HG03159 (cell line): ENCODE measurements around the gene KIFAP3.

Experiments
- ATAC-seq: cut with Tn5 transposase; IDR thresholded peaks from one replicate; pipeline ENCODE4 v1.9.1; 2021; ENCODE audit warnings: mild to moderate bottlenecking, moderate library complexity; ENCODE audit not compliant: unreplicated experiment

The KIFAP3 gene

GRCh38 chr1:169999331-169999741 is 75.2 kb downstream of the KIFAP3 start:
- ATAC-seq: no peak

- no peak for ATAC-seq
Observed at GRCh38 chr1:169995993-169996392, 78.5 kb downstream of the KIFAP3 start.

GRCh38 chr1:169989246-169989645 is 85.2 kb downstream of the KIFAP3 start:
- ATAC-seq: no peak

GRCh38 chr1:169985757-169986156 is 88.7 kb downstream of the KIFAP3 start:
- ATAC-seq: no peak

GRCh38 chr1:169974067-169974466 is 100.4 kb downstream of the KIFAP3 start:
- ATAC-seq: no peak

GRCh38 chr1:169970114-169970513 is 104.4 kb downstream of the KIFAP3 start:
- no peak for ATAC-seq

- no peak for ATAC-seq
Observed at GRCh38 chr1:169968174-169968573, 106.3 kb downstream of the KIFAP3 start.

GRCh38 chr1:169964206-169964605 is 110.3 kb downstream of the KIFAP3 start:
- ATAC-seq: no peak

- no peak for ATAC-seq
Observed at GRCh38 chr1:169959686-169960085, 114.8 kb downstream of the KIFAP3 start.

GRCh38 chr1:169958987-169959386 is 115.5 kb downstream of the KIFAP3 start:
- no peak for ATAC-seq

- no peak for ATAC-seq
Observed at GRCh38 chr1:169957884-169958283, 116.6 kb downstream of the KIFAP3 start.

GRCh38 chr1:169951108-169951507 is 123.4 kb downstream of the KIFAP3 start:
- ATAC-seq: no peak

GRCh38 chr1:169949139-169949538 is 125.4 kb downstream of the KIFAP3 start:
- no peak for ATAC-seq

- no peak for ATAC-seq
Observed at GRCh38 chr1:169946206-169946605, 128.3 kb downstream of the KIFAP3 start.

GRCh38 chr1:169945181-169945580 is 129.3 kb downstream of the KIFAP3 start:
- no peak for ATAC-seq

GRCh38 chr1:169944621-169945020 is 129.9 kb downstream of the KIFAP3 start:
- no peak for ATAC-seq

GRCh38 chr1:169943963-169944526 is 130.4 kb downstream of the KIFAP3 start:
- ATAC-seq: no peak

- ATAC-seq: no peak
Observed at GRCh38 chr1:169941982-169942830, 132.3 kb downstream of the KIFAP3 start.

- ATAC-seq: no peak
Observed at GRCh38 chr1:169933984-169934725, 140.3 kb downstream of the KIFAP3 start.

- ATAC-seq: no peak
Observed at GRCh38 chr1:169931795-169932231, 142.7 kb downstream of the KIFAP3 start.

- ATAC-seq: no peak
Observed at GRCh38 chr1:169929210-169929526, 145.3 kb downstream of the KIFAP3 start.
